Activated gamma-delta T cell treated with Interleukin-2 at 50 U/mL for 16 hours (primary cell): ENCODE results near the gene ALDOB.

Experiments used
- DNase-seq: peaks from one replicate; pipeline ENCODE4 v3.0.0-alpha.2; 2020

ALDOB gene

DNA sequence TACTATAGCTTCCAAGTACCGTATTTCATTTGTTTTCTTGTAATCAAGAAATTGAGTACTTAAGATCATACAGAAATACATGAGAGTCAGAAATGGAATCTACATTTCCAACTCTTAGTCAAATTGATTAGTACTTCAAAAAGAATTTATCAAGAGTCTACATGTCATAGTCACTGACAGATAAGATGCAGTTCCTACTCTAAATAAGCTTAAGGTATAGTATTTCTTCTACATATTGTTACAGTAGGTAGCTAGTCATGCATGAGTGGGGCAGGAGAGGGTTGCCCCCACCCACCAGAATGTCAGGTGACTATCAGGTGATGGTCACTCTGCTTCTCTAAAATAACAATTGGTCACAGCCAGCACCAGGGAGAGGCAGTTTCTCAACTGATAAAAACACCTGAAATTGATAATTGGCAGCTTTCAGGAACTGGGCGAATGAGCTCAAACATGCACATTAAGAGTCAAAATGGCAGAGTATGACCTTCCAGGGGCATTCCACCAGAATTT, 53.7 kb downstream of the ALDOB start:
- DNase-seq = no peak

DNA sequence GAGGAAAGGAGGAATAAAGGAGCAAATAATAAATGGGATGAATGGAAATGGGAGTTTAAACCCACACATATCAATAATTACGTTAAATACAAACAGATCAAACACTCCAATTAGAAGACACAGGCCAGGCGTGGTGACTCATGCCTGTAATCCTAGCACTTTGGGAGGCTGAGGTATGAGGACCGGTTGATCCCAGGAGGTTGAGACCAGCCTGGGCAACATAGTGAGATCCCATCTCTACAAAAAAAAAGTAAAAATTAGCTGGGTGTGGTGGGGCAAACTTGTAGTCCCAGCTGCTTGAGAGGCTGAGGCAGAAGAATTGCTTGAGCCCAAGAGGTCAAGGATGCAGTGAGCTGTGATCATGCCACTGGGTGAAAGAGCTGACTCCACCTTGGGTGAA, 54.5 kb downstream of the ALDOB start:
- DNase-seq = no peak

DNA sequence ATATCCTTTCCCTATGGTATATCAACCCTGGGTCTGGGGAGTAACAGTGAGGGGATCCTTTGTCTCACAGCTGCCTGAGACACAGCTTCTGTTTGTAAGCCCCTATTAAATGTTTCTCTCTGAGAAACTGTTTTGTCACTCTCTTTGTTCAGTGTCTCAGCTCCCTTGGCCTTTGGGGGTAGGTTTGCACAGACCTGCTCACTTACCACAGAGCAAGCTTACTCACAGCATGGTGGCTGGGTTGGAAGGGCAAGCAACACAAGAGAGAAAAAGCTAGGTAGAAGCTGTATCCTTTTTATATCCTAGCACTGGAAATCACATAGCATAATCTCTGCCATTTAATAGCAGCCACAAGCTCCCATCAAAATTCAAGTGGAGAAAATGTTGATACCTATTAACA, 55.3 kb downstream of the ALDOB start:
- DNase-seq = no peak

DNA sequence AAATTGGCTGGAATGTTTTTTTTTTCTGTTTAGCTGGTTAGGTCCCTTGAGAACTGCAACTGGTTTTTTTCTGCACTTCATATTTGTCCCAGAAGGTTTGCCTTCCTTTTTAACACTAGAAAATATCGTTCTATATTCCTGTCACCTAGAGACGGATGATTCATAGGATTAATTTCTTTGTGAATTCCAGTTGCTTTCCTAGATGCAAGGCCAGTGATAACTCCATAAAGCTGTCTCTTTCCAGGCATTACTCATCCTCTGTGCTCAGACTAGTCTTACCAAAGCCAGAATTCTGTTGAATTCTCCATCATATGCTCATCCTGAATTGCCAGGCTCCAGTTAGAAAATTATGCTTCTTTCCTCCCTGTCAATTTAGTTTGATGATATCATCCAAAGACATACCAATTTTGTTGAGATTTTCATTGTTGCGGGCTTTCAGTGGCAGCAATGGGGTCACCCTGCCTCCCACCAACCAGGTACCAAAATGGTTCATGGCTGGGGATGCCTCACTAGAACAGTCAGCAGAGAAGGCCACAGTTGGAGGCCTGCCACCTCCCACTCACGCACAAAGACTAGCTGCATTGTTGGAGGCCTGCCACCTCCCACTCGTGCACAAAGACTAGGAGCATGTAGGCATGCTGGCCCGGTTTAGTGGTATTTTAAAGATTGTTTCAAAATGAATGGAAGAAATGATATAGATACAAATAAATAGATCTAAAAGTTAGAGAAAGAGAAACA, 59.3 kb downstream of the ALDOB start:
- no peak for DNase-seq

DNA sequence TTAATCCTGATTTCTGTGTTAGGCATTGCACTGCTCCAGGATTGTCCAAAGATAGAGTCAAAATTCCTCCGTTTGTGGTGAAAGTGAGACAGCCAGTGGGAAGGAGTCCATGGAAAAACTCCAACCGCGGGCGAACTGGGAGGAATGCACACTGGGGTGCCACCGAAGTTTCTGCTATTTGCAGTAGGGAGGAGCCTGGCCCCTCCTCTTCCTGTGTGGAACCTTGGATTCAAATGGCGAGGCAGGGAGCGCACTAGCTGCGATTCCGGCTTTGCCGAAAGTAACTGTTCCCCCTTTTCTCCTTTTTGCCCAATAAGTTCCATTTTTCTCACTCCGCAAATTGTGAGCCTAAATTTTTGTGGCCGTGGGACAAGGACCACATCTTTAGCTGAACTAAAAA, 60.0 kb downstream of the ALDOB start:
- no peak for DNase-seq

DNA sequence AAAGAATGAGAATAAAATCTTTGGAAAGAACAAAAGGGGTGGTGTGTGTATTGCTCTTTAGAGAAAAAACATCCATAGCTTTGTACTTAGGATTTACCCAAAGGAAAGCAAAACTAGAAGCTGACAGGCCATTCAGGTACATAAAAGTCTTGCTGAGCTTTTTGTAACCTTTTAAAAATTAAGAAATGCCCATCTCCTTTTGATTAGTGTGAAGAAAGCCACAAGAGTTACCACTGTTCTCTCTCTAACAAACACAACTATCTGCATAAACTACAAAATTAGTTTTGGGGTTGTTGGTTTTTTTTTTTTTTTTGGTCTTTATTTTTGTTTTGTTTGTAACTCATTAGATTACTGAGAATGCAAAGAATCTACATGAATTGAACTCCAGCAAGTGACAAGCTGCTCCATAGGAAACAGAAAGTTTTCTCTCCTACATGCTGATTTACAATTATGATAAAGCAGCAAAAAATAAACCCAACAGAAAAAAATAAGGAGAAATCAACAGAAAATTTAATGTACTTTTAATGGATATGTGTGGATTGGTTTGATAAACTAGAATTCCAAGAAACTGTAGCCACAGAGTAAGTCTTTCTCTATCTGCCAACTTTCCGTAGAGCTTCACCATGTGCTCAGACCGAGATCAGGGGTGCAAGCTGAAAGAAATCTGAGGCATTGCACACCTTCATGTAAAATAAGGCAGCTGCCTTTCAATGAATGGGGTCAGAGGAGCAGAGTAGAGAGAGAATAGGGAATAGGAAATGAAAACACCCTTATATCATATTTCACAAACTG, 63.1 kb downstream of the ALDOB start:
- no peak for DNase-seq

DNA sequence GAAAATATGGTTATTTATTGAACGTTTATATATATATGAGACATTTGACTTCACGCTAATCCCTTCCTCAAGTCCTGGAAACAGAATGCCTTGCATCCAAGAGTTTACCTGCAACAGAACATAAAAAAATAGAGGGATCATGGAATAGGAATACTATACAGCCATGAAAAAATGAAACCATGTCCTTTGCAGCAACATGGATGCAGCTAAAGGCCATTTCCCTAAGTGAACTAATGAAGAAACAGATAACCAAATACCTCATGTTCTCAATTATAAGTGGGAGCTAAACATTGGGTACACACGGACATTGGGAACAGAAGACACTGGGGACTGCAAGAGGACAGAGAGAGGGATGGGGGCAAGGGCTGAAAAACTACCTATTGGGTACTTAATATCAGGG, 63.8 kb downstream of the ALDOB start:
- DNase-seq = no peak
